ENCODE measurements around the gene ACSL6. TPM values are rescaled to one million over a fixed set of nuclear protein-coding genes. Genes with fewer than 3 reads are reported as not detected.

The ACSL6 gene
- total RNA-seq, 1 donor from 2014 or later: 2.7 TPM

DNA sequence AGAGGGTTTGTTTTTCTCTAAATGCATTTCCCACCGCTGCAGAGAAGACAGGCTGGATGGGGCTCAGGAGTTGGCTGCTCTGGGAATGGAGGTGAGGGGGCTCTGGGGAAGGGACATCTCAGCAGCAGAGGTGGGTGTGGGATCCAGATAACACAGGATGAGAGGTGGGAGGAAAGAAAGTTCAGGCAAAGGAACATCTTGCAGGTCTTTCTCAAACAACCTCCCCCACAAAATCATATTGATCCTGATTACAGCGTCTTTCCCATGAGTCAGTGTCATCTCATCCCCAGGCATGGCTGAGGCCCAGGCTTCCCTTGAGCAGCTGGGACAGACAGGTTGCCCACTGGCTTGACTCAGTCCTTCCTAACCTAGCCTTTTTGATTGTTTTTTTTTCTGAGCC lies 11.3 kb upstream of the ACSL6 start:
- H3K36me3 ChIP-seq: no peaks in the 10 kb centered on the region
- intact Hi-C loops (cut with micrococcal nuclease): no loop called here
- H3K4me1 ChIP-seq: no peaks in the 10 kb centered on the region
- TF ChIP-seq, protein P1, sequence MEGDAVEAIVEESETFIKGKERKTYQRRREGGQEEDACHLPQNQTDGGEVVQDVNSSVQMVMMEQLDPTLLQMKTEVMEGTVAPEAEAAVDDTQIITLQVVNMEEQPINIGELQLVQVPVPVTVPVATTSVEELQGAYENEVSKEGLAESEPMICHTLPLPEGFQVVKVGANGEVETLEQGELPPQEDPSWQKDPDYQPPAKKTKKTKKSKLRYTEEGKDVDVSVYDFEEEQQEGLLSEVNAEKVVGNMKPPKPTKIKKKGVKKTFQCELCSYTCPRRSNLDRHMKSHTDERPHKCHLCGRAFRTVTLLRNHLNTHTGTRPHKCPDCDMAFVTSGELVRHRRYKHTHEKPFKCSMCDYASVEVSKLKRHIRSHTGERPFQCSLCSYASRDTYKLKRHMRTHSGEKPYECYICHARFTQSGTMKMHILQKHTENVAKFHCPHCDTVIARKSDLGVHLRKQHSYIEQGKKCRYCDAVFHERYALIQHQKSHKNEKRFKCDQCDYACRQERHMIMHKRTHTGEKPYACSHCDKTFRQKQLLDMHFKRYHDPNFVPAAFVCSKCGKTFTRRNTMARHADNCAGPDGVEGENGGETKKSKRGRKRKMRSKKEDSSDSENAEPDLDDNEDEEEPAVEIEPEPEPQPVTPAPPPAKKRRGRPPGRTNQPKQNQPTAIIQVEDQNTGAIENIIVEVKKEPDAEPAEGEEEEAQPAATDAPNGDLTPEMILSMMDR (IDR thresholded peaks at IDR 0.05; ENCODE audit: borderline replicate concordance): no peak
- no peak for DNase-seq
- peaks cover 56% of the 10 kb centered on the region for H3K27me3 ChIP-seq (ENCODE audit: low read depth)
- no peak overlapping the region for H3K4me3 ChIP-seq
- no peak overlapping the region for H3K27ac ChIP-seq (replicated peaks)
- no peaks in the 10 kb centered on the region for H3K9me3 ChIP-seq (replicated peaks)

DNA sequence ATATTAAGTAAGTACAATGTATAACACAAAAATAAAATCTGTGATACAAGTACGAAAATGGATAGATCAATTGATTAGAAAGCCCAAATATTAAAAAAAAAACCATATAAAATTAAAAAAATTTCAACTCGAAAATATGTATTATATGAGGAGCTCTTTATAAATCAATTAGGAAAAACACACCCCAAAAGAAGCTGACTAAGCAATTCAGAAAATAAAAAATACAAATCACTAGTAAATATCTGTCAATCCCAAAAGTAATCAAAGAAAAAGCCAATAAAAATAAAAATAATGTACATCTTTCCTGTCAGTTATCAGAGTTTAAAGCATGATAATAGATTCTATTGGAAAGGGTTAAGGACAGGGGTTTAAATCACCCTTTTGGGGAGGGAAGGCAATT lies 10.2 kb upstream of the ACSL6 start:
- Histone ChIP-seq H3K4me1 (no peaks in the 10 kb centered on the region), H3K27me3 (ENCODE audit: low read depth) (peaks cover 59% of the 10 kb centered on the region), H3K36me3 (no peaks in the 10 kb centered on the region), H3K9me3 (replicated peaks) (no peaks in the 10 kb centered on the region), H3K27ac (replicated peaks) (no peak overlapping the region), H3K4me3 (no peak overlapping the region)
- intact Hi-C loops (cut with micrococcal nuclease): no loop called here
- TF ChIP-seq, protein P1 (IDR thresholded peaks at IDR 0.05; ENCODE audit: borderline replicate concordance): no peak
- no peak for DNase-seq

DNA sequence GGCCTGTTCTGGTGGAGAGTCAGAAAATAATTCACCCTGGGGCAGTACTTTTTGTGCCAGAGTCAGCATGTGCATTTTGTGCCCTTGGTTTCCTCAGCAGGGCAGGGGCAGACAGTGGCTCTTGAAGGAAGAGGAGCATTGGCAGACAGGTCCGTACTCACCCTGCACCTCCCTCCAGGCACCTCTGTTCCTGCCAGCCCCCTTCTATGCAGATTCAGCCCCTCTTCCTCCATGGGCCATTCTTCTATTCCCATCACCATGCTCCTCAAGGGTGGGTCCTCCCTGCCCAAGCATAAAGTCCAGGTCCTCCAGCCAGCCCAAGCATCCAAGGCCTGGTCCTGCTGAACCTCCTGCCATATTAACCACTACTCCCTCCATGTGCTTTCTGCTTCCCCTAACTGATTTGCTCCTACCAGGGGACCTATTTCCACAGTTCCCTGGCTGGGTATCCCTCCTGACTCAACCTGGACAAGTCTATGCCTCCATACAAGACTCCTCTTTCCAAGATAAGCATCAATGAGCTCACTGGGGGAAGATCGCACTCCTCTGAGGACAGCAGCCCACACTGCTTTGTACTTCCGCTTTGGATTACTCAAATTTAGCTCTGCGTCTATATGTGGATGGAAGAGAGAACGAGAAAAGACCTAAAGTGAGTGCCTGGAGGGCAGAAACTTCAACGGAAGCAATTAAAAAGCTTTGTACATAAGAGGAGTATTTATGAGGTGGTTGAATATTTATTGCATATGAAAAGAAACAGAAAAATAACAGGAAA lies 9.3 kb upstream of the ACSL6 start:
- H3K36me3 ChIP-seq: no peaks in the 10 kb centered on the region
- TF ChIP-seq, protein P1 (IDR thresholded peaks at IDR 0.05; ENCODE audit: borderline replicate concordance): no peak
- peaks cover 56% of the 10 kb centered on the region for H3K27me3 ChIP-seq (ENCODE audit: low read depth)
- H3K27ac ChIP-seq (replicated peaks): no peak overlapping the region
- no peak for DNase-seq
- no peak overlapping the region for H3K4me3 ChIP-seq
- no peaks in the 10 kb centered on the region for H3K9me3 ChIP-seq (replicated peaks)
- intact Hi-C loops (cut with micrococcal nuclease): no loop called here
- H3K4me1 ChIP-seq: no peaks in the 10 kb centered on the region

DNA sequence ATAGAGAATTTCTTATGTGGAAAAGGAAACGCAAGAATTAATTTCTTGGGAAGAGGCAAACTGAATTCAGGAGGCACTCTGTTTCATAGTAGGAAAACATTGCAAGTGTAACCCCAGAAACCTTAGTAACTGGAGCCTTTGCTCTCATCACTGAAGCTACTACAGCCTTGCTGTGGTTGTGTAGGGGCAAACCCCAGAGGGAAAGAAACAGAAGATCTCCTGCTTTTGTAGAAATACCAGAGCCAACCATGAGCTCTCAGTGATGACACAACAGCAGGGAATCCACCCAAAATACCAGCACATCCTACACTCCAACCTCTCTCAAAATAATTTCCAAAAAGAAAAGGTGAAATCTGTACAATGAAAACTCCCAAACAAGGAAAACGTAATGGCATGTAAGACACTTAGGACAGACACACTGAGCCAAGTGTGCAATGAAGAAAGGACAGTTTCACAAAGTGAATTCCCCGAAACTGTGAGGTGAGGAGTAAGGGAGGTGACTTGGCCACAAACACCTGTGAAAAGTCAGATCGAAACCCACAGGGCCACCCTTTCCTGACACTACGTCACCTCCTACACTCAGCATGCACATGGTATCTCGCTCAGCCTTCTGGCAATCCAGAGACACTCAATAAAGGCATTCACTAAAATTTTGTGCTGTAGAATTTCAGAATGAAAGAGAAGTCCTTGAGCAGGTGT lies 8.5 kb upstream of the ACSL6 start:
- Histone ChIP-seq H3K36me3 (no peaks in the 10 kb centered on the region), H3K4me3 (no peak overlapping the region), H3K27ac (replicated peaks) (no peak overlapping the region), H3K27me3 (ENCODE audit: low read depth) (peaks cover 50% of the 10 kb centered on the region), H3K9me3 (replicated peaks) (no peaks in the 10 kb centered on the region), H3K4me1 (no peaks in the 10 kb centered on the region)
- intact Hi-C loops (cut with micrococcal nuclease): no loop called here
- no peak for DNase-seq
- TF ChIP-seq, protein P1 (IDR thresholded peaks at IDR 0.05; ENCODE audit: borderline replicate concordance): no peak

DNA sequence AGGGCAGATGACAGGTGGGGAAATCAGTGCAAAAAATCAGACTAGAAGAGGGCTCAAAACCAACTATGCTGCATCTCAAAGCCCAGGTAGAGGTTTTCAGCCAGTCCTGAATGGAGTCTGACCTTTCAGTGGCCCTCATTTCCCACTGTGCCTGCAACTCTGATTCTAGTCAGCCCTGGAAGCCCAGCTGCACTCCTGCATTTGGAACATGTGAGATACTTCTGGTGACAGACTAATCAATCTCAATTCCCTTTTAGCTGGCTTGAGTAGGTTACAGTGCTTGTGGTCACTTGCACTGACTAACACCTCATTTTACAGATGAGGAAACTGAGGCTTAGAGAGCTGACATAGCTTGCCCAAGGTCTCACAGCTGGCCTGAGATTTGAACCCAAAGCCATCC lies 7.9 kb upstream of the ACSL6 start:
- no peaks in the 10 kb centered on the region for H3K9me3 ChIP-seq (replicated peaks)
- H3K36me3 ChIP-seq: no peaks in the 10 kb centered on the region
- intact Hi-C loops (cut with micrococcal nuclease): no loop called here
- TF ChIP-seq, protein P1 (IDR thresholded peaks at IDR 0.05; ENCODE audit: borderline replicate concordance): no peak
- H3K4me1 ChIP-seq: no peaks in the 10 kb centered on the region
- H3K4me3 ChIP-seq: no peak overlapping the region
- H3K27ac ChIP-seq (replicated peaks): no peak overlapping the region
- no peak for DNase-seq
- peaks cover 44% of the 10 kb centered on the region for H3K27me3 ChIP-seq (ENCODE audit: low read depth)
